ENCODE results near the gene INPP5B. TPM values are rescaled to one million over a fixed set of nuclear protein-coding genes. Genes with fewer than 3 reads are reported as not detected.
"Not testable (repeated sequence)": the region's sequence is repeated elsewhere in the genome, so short reads cannot be mapped to it uniquely, and the experiment has no call there.

INPP5B gene
- total RNA-seq, 2 experiments from 2014 or later: 27.7 to 29.1 TPM

DNA sequence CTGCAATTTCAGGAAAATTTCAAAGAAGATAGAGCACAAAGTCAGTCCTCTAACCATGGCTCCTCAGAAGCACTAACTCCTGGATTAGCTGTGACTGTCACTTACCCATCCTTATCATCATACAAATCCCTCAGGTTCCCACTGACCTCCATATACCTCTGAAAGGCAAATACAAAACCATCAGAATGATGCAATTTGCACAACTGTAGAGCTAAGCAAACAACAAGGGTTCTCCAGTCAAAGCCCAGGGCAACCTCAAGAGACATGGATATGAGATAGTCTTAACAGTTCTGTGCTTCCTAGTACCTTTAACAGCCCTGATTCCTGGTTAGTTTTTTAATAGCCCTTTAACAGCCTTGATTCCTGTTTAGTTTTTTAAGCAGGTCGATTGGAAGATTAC lies 40.8 kb upstream of the INPP5B start:
- Mint-ChIP-seq H3K4me3 (peak overlapping the region; percentile 92), H3K9me3 (no peaks in the 10 kb centered on the region), H3K27me3 (no peaks in the 10 kb centered on the region), H3K36me3 (ENCODE audit: low read depth) (peaks cover 37% of the 10 kb centered on the region), H3K27ac (peak overlapping the region; percentile 68), H3K4me1 (ENCODE audit: low read depth) (peaks cover 16% of the 10 kb centered on the region)
- intact Hi-C loops (cut with micrococcal nuclease): no loop called here
- POLR2A ChIA-PET: interaction anchor here (0.7 to 1.0 kb wide), 3 partner anchors 16 to 41 kb away, joined by 3 read pairs; partner anchors contain the start of gene INPP5B
- CTCF ChIA-PET: interaction anchor here (1.0 kb wide), 1 partner anchor 69 kb away, joined by 3 read pairs; no protein-coding TSS in a partner anchor
- TF ChIP-seq, protein P1, sequence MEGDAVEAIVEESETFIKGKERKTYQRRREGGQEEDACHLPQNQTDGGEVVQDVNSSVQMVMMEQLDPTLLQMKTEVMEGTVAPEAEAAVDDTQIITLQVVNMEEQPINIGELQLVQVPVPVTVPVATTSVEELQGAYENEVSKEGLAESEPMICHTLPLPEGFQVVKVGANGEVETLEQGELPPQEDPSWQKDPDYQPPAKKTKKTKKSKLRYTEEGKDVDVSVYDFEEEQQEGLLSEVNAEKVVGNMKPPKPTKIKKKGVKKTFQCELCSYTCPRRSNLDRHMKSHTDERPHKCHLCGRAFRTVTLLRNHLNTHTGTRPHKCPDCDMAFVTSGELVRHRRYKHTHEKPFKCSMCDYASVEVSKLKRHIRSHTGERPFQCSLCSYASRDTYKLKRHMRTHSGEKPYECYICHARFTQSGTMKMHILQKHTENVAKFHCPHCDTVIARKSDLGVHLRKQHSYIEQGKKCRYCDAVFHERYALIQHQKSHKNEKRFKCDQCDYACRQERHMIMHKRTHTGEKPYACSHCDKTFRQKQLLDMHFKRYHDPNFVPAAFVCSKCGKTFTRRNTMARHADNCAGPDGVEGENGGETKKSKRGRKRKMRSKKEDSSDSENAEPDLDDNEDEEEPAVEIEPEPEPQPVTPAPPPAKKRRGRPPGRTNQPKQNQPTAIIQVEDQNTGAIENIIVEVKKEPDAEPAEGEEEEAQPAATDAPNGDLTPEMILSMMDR (IDR thresholded peaks at IDR 0.05): no peak
- DNase-seq: no peak
- ATAC-seq: no peak

DNA sequence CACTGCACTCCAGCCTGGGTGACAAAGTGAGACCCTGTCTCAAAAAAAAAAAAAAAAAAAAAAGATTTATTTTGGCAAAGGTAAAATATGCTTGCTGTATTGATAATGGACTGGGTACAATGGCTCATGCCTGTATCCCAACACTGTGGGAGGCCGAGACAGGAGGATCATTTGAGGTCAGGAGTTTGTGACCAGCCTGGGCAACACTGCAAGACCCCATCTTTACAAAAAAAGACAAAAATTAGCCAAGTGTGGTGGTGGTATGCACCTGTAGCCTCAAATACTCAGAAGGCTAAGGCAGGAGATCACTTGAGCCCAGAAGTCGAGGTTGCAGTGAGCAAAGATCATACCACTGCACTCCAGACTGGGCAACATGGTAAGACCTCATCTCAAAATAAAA lies 36.7 kb upstream of the INPP5B start:
- Mint-ChIP-seq H3K27me3 (no peaks in the 10 kb centered on the region), H3K9me3 (no peaks in the 10 kb centered on the region), H3K4me1 (ENCODE audit: low read depth) (peaks cover 11% of the 10 kb centered on the region), H3K27ac (no peak overlapping the region), H3K4me3 (no peak overlapping the region), H3K36me3 (ENCODE audit: low read depth) (peaks cover 65% of the 10 kb centered on the region)
- intact Hi-C loops (cut with micrococcal nuclease): no loop called here
- no peak for DNase-seq
- ATAC-seq: no peak
- TF ChIP-seq, protein P1 (IDR thresholded peaks at IDR 0.05): no peak
- ChIA-PET POLR2A (no interaction called here), CTCF (no interaction called here)

DNA sequence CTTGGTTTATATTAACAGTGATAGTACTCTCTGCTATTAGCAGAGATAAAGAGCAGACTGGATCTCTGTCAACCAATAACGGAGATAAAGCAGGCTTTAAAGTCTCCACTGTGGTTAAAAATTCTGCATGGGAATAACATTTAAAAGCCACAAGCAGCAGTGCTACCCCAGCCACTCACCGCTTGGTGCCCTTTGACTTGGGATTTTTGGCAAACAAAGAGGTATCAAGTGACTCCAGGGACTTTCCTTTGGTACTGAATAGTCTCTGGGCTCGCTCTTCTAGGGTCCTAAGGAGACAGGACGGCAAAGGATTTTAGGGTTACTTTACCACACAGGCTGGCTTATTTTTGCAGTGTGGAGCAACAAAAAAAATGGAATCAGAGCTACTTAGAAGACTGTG lies 31.7 kb upstream of the INPP5B start:
- ATAC-seq: no peak
- H3K36me3 Mint-ChIP-seq (ENCODE audit: low read depth): peaks cover 67% of the 10 kb centered on the region
- H3K4me3 Mint-ChIP-seq: no peak overlapping the region
- intact Hi-C loops (cut with micrococcal nuclease): no loop called here
- H3K4me1 Mint-ChIP-seq (ENCODE audit: low read depth): peaks cover 2% of the 10 kb centered on the region
- TF ChIP-seq, protein P1 (IDR thresholded peaks at IDR 0.05): no peak
- ChIA-PET CTCF (no interaction called here), POLR2A (interaction anchor here (0.9 kb wide), 1 partner anchor 11 kb away, joined by 4 read pairs; the partner anchor contains the start of gene SF3A3)
- no peak for DNase-seq
- H3K27ac Mint-ChIP-seq: no peak overlapping the region
- H3K27me3 Mint-ChIP-seq: no peaks in the 10 kb centered on the region
- peaks cover 3% of the 10 kb centered on the region for H3K9me3 Mint-ChIP-seq

- intact Hi-C loops (cut with micrococcal nuclease); H3K4me3 Mint-ChIP-seq; H3K9me3 Mint-ChIP-seq; DNase-seq; ATAC-seq; H3K27me3 Mint-ChIP-seq; H3K27ac Mint-ChIP-seq: not testable (repeated sequence)
- peaks cover 18% of the 10 kb centered on the region for H3K4me1 Mint-ChIP-seq (ENCODE audit: low read depth)
- ChIA-PET CTCF (interaction anchor here (0.9 kb wide), 1 partner anchor 15 kb away, joined by 3 read pairs; the partner anchor contains the start of gene SF3A3), POLR2A (interaction anchor here (0.6 to 1.5 kb wide), 2 partner anchors 15 to 50 kb away, joined by 3 to 4 read pairs; partner anchors contain the start of gene SF3A3)
- peaks cover 74% of the 10 kb centered on the region for H3K36me3 Mint-ChIP-seq (ENCODE audit: low read depth)
- TF ChIP-seq, protein P1 (IDR thresholded peaks at IDR 0.05): peak; percentile 53
These were observed 28.2 kb upstream of the INPP5B start for GRCh38 chr1:37975083-37975482.

- intact Hi-C loops (cut with micrococcal nuclease): no loop called here
- CTCF ChIA-PET: no interaction called here
- Mint-ChIP-seq H3K9me3 (peaks cover 3% of the 10 kb centered on the region), H3K4me1 (ENCODE audit: low read depth) (peaks cover 18% of the 10 kb centered on the region), H3K36me3 (ENCODE audit: low read depth) (peaks cover 69% of the 10 kb centered on the region), H3K4me3 (no peak overlapping the region), H3K27ac (no peak overlapping the region), H3K27me3 (no peaks in the 10 kb centered on the region)
- TF ChIP-seq, protein P1 (IDR thresholded peaks at IDR 0.05): no peak
- POLR2A ChIA-PET: no interaction called here
- ATAC-seq: no peak
- no peak for DNase-seq
These were observed 27.7 kb upstream of the INPP5B start for GRCh38 chr1:37974567-37974966.

DNA sequence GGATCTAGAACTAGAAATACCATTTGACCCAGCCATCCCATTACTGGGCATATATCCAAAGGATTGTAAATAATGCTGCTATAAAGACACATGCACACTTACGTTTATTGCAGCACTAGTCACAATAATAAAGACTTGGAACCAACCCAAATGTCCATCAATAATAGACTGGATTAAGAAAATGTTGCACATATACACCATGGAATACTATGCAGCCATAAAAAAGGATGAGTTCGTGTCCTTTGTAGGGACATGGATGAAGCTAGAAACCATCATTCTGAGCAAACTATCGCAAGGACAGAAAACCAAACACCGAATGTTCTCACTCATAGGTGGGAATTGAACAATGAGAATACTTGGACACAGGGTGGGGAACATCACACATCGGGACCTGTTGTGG lies 26.8 kb upstream of the INPP5B start:
- CTCF ChIA-PET: not testable (repeated sequence)

More for the DNA sequence above, 26.8 kb upstream of the INPP5B start:
- intact Hi-C loops (cut with micrococcal nuclease); H3K9me3 Mint-ChIP-seq; ATAC-seq; H3K4me3 Mint-ChIP-seq; DNase-seq; POLR2A ChIA-PET; H3K27me3 Mint-ChIP-seq; H3K27ac Mint-ChIP-seq: not testable (repeated sequence)
- Mint-ChIP-seq H3K36me3 (ENCODE audit: low read depth) (peaks cover 62% of the 10 kb centered on the region), H3K4me1 (ENCODE audit: low read depth) (peaks cover 18% of the 10 kb centered on the region)
